Skeletal muscle satellite cell (primary cell): Measurements from ENCODE around the gene PASD1.

ENCODE experiments used
- H3K27me3 ChIP-seq: 2 replicates; pipeline ENCODE4 v1.7.0; 2013; ENCODE audit warnings: low read length; ENCODE audit not compliant: control insufficient read depth, insufficient read depth
- H3K36me3 ChIP-seq: 2 replicates; pipeline ENCODE4 v1.7.0; 2013; ENCODE audit warnings: mild to moderate bottlenecking, control low read depth, low read length; ENCODE audit not compliant: insufficient read depth
- H3K4me1 ChIP-seq: 2 replicates; pipeline ENCODE4 v1.7.0; 2013; ENCODE audit warnings: low read length; ENCODE audit not compliant: control insufficient read depth, insufficient read depth
- H3K4me2 ChIP-seq: 2 replicates; pipeline ENCODE4 v1.7.0; 2013; ENCODE audit warnings: mild to moderate bottlenecking, low read length
- H3K4me3 ChIP-seq: 2 replicates; pipeline ENCODE4 v1.7.0; 2013; ENCODE audit warnings: low read length
- H3K9ac ChIP-seq: 2 replicates; pipeline ENCODE4 v1.7.0; 2013; ENCODE audit warnings: mild to moderate bottlenecking, low read depth, low read length, moderate library complexity
- H3K9me3 ChIP-seq: replicated peaks from 2 replicates; pipeline ENCODE4 v1.7.0; 2013; ENCODE audit warnings: mild to moderate bottlenecking, control low read depth, low read length

The PASD1 gene

DNA sequence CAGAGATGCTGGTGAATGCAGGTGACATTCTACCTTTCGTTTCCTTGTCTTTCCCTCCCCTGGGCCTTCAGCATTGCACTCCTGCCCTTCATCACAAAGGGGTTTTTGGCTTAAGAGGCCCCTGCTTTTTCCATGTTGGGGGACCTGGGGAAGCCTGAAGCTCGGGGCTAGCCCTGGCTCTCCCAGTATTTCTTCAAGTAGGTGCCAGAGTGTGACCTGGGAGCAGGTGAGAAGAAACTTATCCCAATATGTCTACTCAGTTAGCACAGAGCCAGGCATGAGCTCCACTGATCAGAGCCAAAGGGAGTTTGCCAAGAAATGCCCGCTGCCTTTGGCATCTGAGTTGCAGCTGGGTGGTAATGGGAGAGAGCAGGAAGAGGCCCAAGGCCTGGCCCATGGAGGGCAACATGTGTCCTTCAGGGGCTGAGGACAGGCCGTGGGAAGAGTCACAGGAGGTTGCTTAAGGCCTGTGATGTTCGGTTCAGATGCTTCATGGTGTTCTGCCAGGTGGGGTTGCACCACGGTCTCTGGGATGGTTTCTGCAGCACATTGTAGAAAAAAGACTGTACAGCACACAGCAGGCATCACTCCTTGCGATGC lies 139.4 kb downstream of the PASD1 start:
- Histone ChIP-seq H3K9me3 (no peaks in the 10 kb centered on the region), H3K4me3 (no peak overlapping the region), H3K4me1 (no peaks in the 10 kb centered on the region), H3K4me2 (no peak overlapping the region), H3K9ac (no peak overlapping the region), H3K27me3 (no peaks in the 10 kb centered on the region), H3K36me3 (no peaks in the 10 kb centered on the region)

DNA sequence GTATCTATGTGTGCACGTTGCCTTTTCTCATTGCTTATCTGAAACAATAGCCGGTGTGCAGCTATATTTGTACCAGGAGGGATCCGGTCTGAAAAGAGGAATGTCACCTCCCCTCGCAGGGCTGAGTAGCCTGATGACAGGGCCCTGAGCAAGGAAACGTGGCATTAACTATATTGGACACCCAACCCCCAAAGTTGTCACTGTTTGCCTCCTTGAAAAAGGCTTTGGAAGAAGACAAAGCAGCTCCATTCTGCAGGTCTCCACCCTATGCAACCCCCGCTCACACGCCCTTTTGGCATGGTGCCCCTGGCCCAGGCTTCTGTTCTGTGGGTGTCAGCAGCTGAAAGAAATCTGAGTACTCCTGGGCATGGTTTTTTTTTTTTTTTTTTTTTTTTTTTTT lies 140.0 kb downstream of the PASD1 start:
- H3K9ac ChIP-seq = no peak overlapping the region
- no peaks in the 10 kb centered on the region for H3K36me3 ChIP-seq
- H3K4me3 ChIP-seq = no peak overlapping the region
- no peaks in the 10 kb centered on the region for H3K27me3 ChIP-seq
- no peaks in the 10 kb centered on the region for H3K9me3 ChIP-seq
- H3K4me2 ChIP-seq = no peak overlapping the region
- no peaks in the 10 kb centered on the region for H3K4me1 ChIP-seq

DNA sequence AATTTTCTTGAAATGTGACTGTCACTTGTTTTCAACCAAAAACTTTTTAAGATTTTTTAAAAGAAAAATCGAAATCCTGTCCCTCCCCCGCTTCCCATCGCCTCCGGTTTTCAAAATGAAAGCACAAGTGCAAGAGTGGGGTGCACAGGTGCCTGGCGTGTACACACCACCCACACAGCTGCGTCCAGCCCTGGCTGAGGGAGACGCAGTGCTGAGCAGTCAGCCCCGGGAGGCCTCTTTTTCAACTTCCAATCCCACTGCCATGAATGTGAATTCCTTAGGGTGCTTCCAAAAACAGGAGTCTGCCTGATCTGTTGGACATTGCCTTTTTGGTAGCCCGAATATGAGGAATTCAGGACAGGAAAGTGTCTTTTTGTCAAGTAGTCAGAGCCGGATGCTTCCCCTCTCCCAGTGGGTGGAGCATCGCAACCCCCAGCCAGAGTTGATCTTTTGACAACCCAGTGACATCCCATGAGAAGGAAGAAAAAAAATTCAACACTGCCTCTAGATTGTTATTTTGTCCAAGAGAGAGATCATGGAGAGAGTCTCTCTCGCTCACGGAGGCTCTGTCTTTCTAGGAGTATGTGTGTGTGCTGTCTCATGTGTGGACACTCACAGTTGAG lies 140.7 kb downstream of the PASD1 start:
- Histone ChIP-seq H3K9ac (no peak overlapping the region), H3K27me3 (no peaks in the 10 kb centered on the region), H3K4me3 (no peak overlapping the region), H3K9me3 (no peaks in the 10 kb centered on the region), H3K4me1 (no peaks in the 10 kb centered on the region), H3K4me2 (no peak overlapping the region), H3K36me3 (no peaks in the 10 kb centered on the region)

DNA sequence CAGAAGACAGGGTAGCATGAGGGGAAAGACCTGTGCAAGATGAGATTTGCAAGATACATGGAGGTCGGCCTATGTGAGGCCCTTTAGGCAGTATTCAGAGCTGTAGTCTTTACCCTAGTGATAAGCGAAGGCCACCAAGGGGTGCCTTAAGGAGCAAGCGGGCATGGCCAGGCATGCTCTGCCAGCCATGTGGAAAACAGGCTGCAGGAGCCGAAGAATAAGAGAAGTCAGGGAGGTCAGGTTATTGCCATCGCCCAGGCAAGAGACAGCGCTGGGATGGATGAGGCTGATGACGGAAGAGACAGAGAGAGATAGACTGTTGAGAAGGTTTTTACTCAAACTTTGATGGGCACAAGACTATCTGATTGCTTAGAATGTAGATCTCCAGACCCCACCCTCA lies 145.3 kb downstream of the PASD1 start:
- Histone ChIP-seq H3K36me3 (no peaks in the 10 kb centered on the region), H3K9me3 (no peaks in the 10 kb centered on the region), H3K27me3 (no peaks in the 10 kb centered on the region), H3K4me1 (no peaks in the 10 kb centered on the region), H3K4me3 (no peak overlapping the region), H3K4me2 (no peak overlapping the region), H3K9ac (no peak overlapping the region)

DNA sequence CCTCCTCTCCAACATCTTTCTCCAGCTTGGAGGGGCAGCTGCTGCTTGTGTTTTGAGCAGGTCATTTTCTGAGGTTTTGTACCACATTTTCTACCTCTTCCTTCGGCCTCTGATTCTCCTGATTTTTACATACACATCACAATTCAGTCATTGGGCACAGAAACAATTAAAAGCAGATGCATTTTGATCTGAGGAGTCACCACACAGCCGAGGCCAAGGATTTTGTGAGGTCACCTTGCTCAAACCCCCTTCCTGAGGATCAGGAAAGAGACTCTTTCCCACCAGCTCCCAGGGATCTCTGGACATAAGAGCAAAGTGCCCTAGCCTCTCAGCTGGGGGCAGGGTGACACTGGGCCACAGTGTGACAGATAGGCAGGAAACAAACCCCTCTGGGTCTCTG lies 147.0 kb downstream of the PASD1 start:
- Histone ChIP-seq H3K9me3 (no peaks in the 10 kb centered on the region), H3K9ac (no peak overlapping the region), H3K27me3 (no peaks in the 10 kb centered on the region), H3K36me3 (no peaks in the 10 kb centered on the region), H3K4me2 (no peak overlapping the region), H3K4me3 (no peak overlapping the region), H3K4me1 (no peaks in the 10 kb centered on the region)

DNA sequence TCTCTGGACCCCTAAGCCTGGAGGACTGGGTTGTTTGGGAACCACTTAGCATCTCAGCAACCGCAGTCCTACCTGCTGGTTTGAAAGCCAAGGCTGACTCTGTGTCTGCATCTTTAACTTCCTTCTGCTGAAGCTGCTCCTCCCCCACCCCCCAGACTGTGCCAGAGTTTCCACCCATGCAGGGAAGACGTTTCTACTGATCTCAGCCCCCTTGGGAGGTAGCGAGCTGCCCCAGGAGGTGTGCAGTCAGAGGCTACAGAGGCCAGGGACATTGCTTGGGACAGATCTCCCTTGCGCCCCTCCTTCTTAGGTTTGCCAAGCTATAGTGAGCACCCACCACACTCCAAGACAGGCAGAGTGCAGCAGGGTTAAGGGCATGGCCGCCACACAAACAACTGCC lies 147.7 kb downstream of the PASD1 start:
- Histone ChIP-seq H3K36me3 (no peaks in the 10 kb centered on the region), H3K4me3 (no peak overlapping the region), H3K4me1 (no peaks in the 10 kb centered on the region), H3K4me2 (no peak overlapping the region), H3K27me3 (no peaks in the 10 kb centered on the region), H3K9me3 (no peaks in the 10 kb centered on the region), H3K9ac (no peak overlapping the region)

DNA sequence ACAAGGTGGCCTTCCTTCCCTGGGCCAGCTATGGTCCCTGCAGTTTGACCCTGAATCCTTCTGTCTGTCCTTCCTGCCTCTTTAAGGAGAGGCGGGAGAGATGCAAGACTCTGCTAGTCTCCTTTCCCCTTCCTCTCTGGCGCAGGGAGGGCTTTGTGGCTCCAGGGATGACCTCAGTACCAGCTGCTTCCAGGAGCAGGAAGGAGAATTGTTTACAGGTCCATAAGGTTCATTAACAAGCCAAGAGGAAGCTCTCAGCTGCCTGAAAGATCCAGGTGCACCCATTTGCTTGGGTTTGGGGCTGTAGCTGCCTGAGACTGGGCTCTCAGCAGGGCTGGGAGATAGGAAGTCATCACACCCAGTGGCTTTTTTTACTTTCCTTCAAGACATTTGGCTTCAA lies 148.3 kb downstream of the PASD1 start:
- Histone ChIP-seq H3K27me3 (no peaks in the 10 kb centered on the region), H3K4me1 (no peaks in the 10 kb centered on the region), H3K36me3 (no peaks in the 10 kb centered on the region), H3K4me3 (no peak overlapping the region), H3K9me3 (no peaks in the 10 kb centered on the region), H3K4me2 (no peak overlapping the region), H3K9ac (no peak overlapping the region)

DNA sequence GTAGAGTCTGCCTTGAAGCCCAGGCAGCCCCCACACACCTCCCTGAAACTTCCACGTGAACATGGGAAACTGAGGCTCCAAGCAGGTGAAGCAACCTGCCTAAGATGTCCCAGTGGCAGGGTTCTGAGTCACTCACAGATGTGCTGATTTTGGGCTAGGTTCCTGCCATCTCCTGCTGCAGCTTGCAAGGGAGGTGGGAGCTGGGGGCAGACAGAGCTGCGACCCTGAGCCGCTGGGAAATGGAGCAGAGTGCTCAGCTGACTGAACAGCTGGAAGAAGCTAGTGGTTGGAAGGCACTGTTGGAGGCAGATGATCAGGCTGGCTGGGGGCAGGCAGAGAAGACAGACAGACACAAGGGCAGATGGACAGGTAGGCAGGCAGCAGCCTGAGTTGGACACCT lies 148.8 kb downstream of the PASD1 start:
- no peak overlapping the region for H3K4me2 ChIP-seq
- H3K9me3 ChIP-seq = no peaks in the 10 kb centered on the region
- H3K4me1 ChIP-seq = no peaks in the 10 kb centered on the region
- no peak overlapping the region for H3K9ac ChIP-seq
- no peaks in the 10 kb centered on the region for H3K27me3 ChIP-seq
- H3K4me3 ChIP-seq = no peak overlapping the region
- H3K36me3 ChIP-seq = no peaks in the 10 kb centered on the region

DNA sequence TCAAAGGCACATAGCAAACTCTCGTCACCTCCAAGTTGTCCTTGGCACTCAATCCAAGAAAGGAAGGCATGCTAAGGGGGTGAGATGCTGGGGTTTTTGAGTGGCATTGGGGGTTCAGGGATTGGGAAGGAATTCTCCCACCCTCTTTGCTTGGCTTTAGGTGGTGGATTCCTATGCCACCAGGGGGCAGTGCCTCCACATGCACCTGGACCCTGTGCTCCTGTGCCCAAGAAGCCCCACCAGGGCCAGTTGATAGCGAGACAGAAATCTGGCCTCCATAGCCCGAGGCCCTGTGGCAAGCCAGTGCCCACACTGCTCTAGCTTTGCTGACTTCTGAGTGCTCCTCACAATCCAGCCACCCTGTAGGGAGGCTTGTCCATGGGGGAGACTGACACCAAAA lies 150.4 kb downstream of the PASD1 start:
- Histone ChIP-seq H3K4me2 (no peak overlapping the region), H3K9me3 (no peaks in the 10 kb centered on the region), H3K4me3 (no peak overlapping the region), H3K4me1 (no peaks in the 10 kb centered on the region), H3K36me3 (no peaks in the 10 kb centered on the region), H3K9ac (no peak overlapping the region), H3K27me3 (no peaks in the 10 kb centered on the region)

DNA sequence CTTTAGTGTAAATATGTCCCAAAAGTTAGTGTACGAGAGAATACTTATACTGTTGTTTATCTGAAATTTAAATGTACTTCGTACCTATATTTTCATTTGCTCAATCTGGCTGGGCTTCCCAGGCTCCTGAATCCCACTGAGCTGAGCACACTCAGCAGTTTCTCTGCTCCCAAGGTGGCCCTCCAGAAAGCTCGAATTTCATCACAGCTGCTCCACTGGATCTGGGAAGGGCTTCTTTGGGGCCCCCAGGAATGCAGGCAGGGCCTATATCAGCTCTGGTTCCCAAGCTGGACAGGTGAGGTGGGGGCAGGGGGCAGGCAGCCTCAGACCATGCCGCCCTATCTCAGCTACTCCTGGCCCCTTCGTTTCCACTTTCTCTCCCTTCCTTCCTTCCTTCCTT lies 150.9 kb downstream of the PASD1 start:
- Histone ChIP-seq H3K27me3 (no peaks in the 10 kb centered on the region), H3K4me3 (no peak overlapping the region), H3K4me2 (no peak overlapping the region), H3K9me3 (no peaks in the 10 kb centered on the region), H3K36me3 (no peaks in the 10 kb centered on the region), H3K4me1 (no peaks in the 10 kb centered on the region), H3K9ac (no peak overlapping the region)

DNA sequence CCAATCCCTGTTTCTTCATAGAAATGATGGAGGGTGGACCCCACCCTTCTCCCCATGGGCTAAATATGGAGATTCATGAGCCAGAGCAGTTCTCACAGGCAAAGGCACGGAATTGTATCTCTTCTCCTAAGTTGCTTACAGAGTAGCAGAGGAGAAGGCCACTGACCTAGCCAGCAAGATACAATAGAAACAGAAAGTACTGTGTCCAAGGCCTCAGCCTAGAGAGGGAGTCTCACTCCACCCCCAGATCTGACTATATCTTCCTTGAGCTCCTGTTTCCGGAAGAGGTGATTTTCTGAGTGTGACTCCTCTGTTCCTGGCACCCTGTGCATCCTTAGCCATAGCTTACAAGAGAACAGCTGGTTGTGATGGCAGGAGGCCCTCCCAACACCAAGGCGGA lies 152.3 kb downstream of the PASD1 start, which contains the start of gene FATE1:
FATE1 (plus strand) TSS at position 284 of the 400 bp plus-strand sequence; CDS start at position 369, 85 bp downstream.
- Histone ChIP-seq H3K36me3 (no peaks in the 10 kb centered on the region), H3K9me3 (no peaks in the 10 kb centered on the region), H3K9ac (no peak within 1 kb of the TSS), H3K4me1 (no peaks in the 10 kb centered on the region), H3K4me3 (no peak within 1 kb of the TSS), H3K4me2 (no peak within 1 kb of the TSS), H3K27me3 (no peaks in the 10 kb centered on the region)

DNA sequence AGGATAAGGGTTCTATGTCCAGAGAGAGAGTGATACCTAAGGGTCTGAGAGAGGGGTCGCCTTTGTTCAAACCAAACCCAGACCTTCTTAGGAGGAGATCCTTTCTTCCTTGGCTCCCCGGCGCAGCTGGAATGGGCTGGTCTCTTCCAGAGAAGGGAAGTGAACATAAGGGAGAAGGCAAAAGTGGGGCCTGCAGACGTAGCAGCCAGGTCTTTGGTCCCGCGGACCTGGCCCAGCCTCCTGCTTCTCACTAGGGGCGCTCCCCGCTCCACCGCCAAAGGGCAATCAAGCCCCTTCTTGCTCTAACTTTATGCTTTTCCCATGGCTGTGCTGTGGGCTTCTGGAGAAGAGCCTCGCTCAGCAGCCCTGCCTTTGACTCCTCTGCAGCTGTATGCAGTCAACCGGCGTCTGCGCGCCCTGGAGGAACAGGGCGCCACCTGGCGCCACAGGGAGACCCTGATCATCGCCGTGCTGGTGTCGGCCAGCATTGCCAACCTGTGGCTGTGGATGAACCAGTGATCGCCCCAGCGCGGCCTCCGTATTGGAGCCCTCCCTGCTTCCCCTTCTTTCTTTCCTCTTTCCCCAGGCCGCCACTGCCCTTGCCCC lies 158.9 kb downstream of the PASD1 start:
- H3K27me3 ChIP-seq = no peaks in the 10 kb centered on the region
- no peak overlapping the region for H3K9ac ChIP-seq
- no peaks in the 10 kb centered on the region for H3K36me3 ChIP-seq
- H3K4me2 ChIP-seq = no peak overlapping the region
- H3K4me1 ChIP-seq = no peaks in the 10 kb centered on the region
- no peak overlapping the region for H3K4me3 ChIP-seq
- H3K9me3 ChIP-seq = no peaks in the 10 kb centered on the region
